ENCODE data around the gene MFSD1.

Gene MFSD1

GRCh38 chr3:158801696-158802408, at the start of gene MFSD1:
Gene MFSD1 (plus strand): TSS chr3:158802054. CDS start chr3:158802153, 99 bp downstream.
- ATAC-seq: peak; percentile 98
- TF ChIP-seq ZNF8 (CRISPR knock-in tag; IDR thresholded peaks at IDR 0.05) (no peak), GLIS3 (CRISPR knock-in tag; IDR thresholded peaks at IDR 0.05) (0 out of 2 replicates have a peak, but pooled peaks have one; percentile 56), ZNF70 (CRISPR knock-in tag; IDR thresholded peaks at IDR 0.05) (no peak), CSDC2 (CRISPR knock-in tag; IDR thresholded peaks at IDR 0.05) (0 out of 2 replicates have a peak, but pooled peaks have one; percentile 53), ARNTL (CRISPR knock-in tag; IDR thresholded peaks at IDR 0.05; ENCODE audit: borderline replicate concordance, low read depth) (no peak), ZFP3 (CRISPR knock-in tag; IDR thresholded peaks at IDR 0.05) (peak; percentile 16; the same call in 1 of the 2 replicates)

DNA sequence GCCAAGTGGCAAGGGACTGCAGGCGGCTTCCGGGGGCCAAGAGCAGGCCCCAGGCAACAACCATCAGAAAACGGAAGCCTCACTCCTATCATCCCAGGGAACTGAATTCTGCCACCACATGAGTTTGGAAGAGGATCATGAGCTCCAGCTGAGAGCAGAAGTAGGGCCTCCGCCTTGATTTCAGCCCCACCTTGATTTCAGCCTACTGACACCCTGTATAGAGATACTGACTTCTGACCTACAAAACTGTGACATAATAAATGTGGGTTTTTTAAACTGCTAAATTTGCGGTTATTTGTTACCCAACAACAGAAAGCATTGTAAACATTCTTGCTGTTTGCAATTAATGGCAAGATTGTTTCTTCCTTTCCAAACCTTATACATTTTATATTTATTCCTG, 48.0 kb upstream of the MFSD1 start:
- ATAC-seq: no peak
- TF ChIP-seq ZNF565 (CRISPR knock-in tag; conservative IDR thresholded peaks at IDR 0.05; ENCODE audit: low read depth) (no peak), ISL1 (CRISPR knock-in tag; IDR thresholded peaks at IDR 0.05) (no peak), CSDC2 (CRISPR knock-in tag; IDR thresholded peaks at IDR 0.05) (no peak), ZFP30 (CRISPR knock-in tag; IDR thresholded peaks at IDR 0.05) (no peak), CREB5 (CRISPR knock-in tag; IDR thresholded peaks at IDR 0.05; ENCODE audit: low read depth) (no peak), ESRRG (CRISPR knock-in tag; IDR thresholded peaks at IDR 0.05) (no peak), POU6F1 (CRISPR knock-in tag; IDR thresholded peaks at IDR 0.05; ENCODE audit: borderline replicate concordance, low read depth) (no peak), PPARA (CRISPR knock-in tag; IDR thresholded peaks at IDR 0.05; ENCODE audit: borderline replicate concordance) (no peak), ARNTL (CRISPR knock-in tag; IDR thresholded peaks at IDR 0.05; ENCODE audit: borderline replicate concordance, low read depth) (no peak), ZNF70 (CRISPR knock-in tag; IDR thresholded peaks at IDR 0.05) (no peak), TCF4 (CRISPR knock-in tag; IDR thresholded peaks at IDR 0.05; ENCODE audit: borderline replicate concordance) (no peak)
- TF ChIP-seq, protein P1, sequence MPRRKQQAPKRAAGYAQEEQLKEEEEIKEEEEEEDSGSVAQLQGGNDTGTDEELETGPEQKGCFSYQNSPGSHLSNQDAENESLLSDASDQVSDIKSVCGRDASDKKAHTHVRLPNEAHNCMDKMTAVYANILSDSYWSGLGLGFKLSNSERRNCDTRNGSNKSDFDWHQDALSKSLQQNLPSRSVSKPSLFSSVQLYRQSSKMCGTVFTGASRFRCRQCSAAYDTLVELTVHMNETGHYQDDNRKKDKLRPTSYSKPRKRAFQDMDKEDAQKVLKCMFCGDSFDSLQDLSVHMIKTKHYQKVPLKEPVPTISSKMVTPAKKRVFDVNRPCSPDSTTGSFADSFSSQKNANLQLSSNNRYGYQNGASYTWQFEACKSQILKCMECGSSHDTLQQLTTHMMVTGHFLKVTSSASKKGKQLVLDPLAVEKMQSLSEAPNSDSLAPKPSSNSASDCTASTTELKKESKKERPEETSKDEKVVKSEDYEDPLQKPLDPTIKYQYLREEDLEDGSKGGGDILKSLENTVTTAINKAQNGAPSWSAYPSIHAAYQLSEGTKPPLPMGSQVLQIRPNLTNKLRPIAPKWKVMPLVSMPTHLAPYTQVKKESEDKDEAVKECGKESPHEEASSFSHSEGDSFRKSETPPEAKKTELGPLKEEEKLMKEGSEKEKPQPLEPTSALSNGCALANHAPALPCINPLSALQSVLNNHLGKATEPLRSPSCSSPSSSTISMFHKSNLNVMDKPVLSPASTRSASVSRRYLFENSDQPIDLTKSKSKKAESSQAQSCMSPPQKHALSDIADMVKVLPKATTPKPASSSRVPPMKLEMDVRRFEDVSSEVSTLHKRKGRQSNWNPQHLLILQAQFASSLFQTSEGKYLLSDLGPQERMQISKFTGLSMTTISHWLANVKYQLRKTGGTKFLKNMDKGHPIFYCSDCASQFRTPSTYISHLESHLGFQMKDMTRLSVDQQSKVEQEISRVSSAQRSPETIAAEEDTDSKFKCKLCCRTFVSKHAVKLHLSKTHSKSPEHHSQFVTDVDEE (CRISPR knock-in tag; IDR thresholded peaks at IDR 0.05): no peak

- TF ChIP-seq ZFP30 (CRISPR knock-in tag; IDR thresholded peaks at IDR 0.05) (no peak), ZNF70 (CRISPR knock-in tag; IDR thresholded peaks at IDR 0.05) (no peak), POU6F1 (CRISPR knock-in tag; IDR thresholded peaks at IDR 0.05; ENCODE audit: borderline replicate concordance, low read depth) (no peak), OSR1 (CRISPR knock-in tag; IDR thresholded peaks at IDR 0.05) (no peak), ARNTL (CRISPR knock-in tag; IDR thresholded peaks at IDR 0.05; ENCODE audit: borderline replicate concordance, low read depth) (no peak), SNAI2 (CRISPR knock-in tag; IDR thresholded peaks at IDR 0.05) (no peak), CREB5 (CRISPR knock-in tag; IDR thresholded peaks at IDR 0.05; ENCODE audit: low read depth) (no peak), ZFP3 (CRISPR knock-in tag; IDR thresholded peaks at IDR 0.05) (no peak)
- TF ChIP-seq, protein P1 (CRISPR knock-in tag; IDR thresholded peaks at IDR 0.05): no peak
- ATAC-seq: no peak
These were observed 46.4 kb upstream of the MFSD1 start for GRCh38 chr3:158755421-158755820.
